ENCODE data around the gene RPGR.

GRCh38 chrX:38233891-38234667, 93.2 kb downstream of the RPGR start:
- TF ChIP-seq CTCF (IDR thresholded peaks at IDR 0.05 in 2 of 3, conservative IDR thresholded peaks at IDR 0.05 in 1 of 3; ENCODE audit: insufficient read depth in 2 of 3, low read depth in 1 of 3, low read length in 3 of 3): no peak
- TF ChIP-seq SNIP1 (IDR thresholded peaks at IDR 0.05; ENCODE audit: low read depth): no peak
- TF ChIP-seq POLR2A (conservative IDR thresholded peaks at IDR 0.05): no peak
